Fibroblast of skin of left quadriceps (primary cell): ENCODE measurements around the gene DNMT3L.
"Not testable (repeated sequence)": the region's sequence is repeated elsewhere in the genome, so short reads cannot be mapped to it uniquely, and the experiment has no call there.

Experiments used
- DNase-seq, 2 experiments: peaks; one replicate each; pipeline ENCODE4 v3.0.0-alpha.2; 2013; ENCODE audit warnings: low read depth in 2 of 2

The DNMT3L gene

GRCh38 chr21:44295163-44295573, 33.5 kb upstream of the DNMT3L start:
- DNase-seq, result no peak

- no peak for DNase-seq
These were observed 32.9 kb upstream of the DNMT3L start for GRCh38 chr21:44294391-44295162.

GRCh38 chr21:44293551-44294231, 32.0 kb upstream of the DNMT3L start:
- no peak for DNase-seq

GRCh38 chr21:44292812-44293195, 31.1 kb upstream of the DNMT3L start:
- DNase-seq, result no peak

GRCh38 chr21:44291936-44292811, 30.5 kb upstream of the DNMT3L start:
- no peak for DNase-seq

GRCh38 chr21:44291078-44291935, 29.6 kb upstream of the DNMT3L start:
- no peak for DNase-seq

- no peak for DNase-seq
These were observed 28.8 kb upstream of the DNMT3L start for GRCh38 chr21:44290327-44291077.

- DNase-seq, result no peak
These were observed 27.8 kb upstream of the DNMT3L start for GRCh38 chr21:44289381-44290010.

GRCh38 chr21:44288251-44289110, 26.8 kb upstream of the DNMT3L start:
- DNase-seq, result no peak

- DNase-seq, result no peak
These were observed 25.3 kb upstream of the DNMT3L start for GRCh38 chr21:44286716-44287632.

- DNase-seq, result no peak
These were observed 24.5 kb upstream of the DNMT3L start for GRCh38 chr21:44286086-44286715.

- DNase-seq, result no peak
These were observed 23.7 kb upstream of the DNMT3L start, which contains the start of gene AIRE for GRCh38 chr21:44285138-44285992. Gene AIRE, plus strand, starts transcription at chr21:44285876. Its CDS starts 131 bp downstream, at chr21:44286007.

GRCh38 chr21:44283948-44284347, 22.3 kb upstream of the DNMT3L start:
- DNase-seq, result no peak

- DNase-seq, result not testable (repeated sequence)
These were observed 21.6 kb upstream of the DNMT3L start for GRCh38 chr21:44283211-44283785.

GRCh38 chr21:44282370-44282769, 20.7 kb upstream of the DNMT3L start:
- no peak for DNase-seq

- no peak for DNase-seq
These were observed 20.1 kb upstream of the DNMT3L start for GRCh38 chr21:44281801-44282200.
